Islet of Langerhans (tissue), 1 donor: ENCODE data around the gene CD19.
"Not testable (repeated sequence)": the region's sequence is repeated elsewhere in the genome, so short reads cannot be mapped to it uniquely, and the experiment has no call there.

Experiments
- FAIRE-seq: peaks from one replicate; lab custom pipeline; 2011; peaks lifted over from hg19 to GRCh38; lab: Jason Lieb, UNC

The CD19 gene

DNA sequence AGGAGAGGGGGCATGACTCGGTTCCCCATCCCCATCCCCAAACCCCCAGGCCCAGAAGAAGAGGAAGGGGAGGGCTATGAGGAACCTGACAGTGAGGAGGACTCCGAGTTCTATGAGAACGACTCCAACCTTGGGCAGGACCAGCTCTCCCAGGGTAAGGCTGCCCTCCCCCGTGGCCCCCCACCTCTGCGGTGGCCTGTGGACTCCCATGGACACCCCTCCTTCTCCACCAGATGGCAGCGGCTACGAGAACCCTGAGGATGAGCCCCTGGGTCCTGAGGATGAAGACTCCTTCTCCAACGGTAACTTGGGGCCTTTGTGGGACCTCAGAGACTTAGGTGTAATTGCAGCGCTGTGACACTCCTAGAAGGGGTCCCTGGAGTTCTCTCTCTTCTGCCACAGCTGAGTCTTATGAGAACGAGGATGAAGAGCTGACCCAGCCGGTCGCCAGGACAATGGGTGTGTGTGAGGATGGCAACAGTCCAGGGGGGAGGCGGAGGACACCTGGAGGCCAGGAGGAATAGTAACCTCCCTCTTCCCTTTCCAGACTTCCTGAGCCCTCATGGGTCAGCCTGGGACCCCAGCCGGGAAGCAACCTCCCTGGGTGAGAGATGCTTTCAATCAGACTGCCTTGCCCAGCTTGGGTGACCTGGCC lies 5.6 kb downstream of the CD19 start:
- FAIRE-seq: no peak

DNA sequence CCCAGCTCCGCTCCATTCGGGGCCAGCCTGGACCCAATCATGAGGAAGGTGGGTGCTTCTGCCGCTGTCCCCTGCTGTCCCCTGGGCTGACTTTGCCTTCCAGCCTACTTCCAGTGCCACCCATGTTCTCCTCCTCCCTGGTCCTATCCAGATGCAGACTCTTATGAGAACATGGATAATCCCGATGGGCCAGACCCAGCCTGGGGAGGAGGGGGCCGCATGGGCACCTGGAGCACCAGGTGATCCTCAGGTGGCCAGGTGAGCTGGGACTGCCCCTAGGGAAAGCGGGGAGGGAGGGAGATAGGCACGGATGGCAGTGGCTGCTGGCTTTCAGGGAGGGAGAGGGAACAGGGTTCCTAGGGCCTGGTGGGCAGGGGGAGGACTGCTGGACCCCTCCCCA lies 7.0 kb downstream of the CD19 start:
- FAIRE-seq: no peak

DNA sequence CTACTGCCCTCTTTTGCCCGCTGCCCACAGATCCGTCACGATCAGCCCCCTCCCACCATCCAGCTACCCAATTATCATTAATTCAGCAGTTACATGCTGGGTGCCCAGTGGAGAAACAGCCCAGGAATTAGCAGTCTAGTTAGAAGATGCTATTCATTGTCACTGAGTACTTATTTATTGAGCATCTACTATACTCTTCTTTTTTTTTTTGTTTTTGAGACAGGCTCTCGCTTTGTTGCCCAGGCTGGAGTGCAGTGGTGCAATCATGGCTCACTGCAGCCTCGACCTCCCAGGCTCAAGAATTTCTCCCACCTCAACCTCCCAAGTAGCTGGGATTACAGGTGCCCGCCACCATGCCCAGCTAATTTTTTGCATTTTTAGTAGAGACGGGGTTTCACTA lies 8.1 kb downstream of the CD19 start:
- not testable (repeated sequence) for FAIRE-seq

DNA sequence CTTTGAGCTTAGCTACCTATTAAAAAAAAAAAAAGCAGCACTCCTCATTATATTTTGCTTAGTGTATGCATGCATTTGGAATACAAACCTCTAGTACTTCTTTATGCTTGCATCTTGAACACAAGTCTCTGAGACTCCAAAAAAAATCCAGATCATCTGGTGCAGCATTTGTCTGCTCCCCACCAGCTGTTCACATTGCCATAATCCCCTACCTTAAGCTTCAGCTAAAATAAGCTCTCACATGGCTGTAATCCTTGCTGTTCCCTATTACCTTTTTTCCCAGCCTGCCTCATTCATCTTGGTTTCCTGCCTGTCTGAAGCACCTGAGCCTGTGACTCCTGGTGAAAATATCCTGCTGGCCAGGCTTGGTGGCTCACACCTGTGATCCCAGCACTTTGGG lies 11.5 kb downstream of the CD19 start:
- FAIRE-seq: no peak

DNA sequence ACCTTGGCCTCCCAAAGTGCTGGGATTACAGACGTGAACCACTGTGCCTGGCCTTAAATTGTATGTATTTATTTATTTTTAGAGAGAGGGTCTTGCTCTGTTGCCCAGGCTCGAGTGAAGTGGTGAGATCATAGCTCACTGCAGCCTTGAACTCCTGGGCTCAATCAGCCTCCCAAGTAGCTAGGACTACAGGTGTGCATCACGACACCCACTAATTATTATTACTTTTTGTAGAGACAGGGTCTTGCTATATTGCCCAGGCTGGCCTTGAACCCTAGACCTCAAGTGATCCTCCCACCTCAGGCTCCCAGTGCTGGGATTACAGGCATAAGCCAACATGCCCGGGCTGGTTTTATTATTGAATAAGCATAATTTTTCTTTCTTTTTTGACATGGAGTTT lies 14.9 kb downstream of the CD19 start:
- FAIRE-seq: no peak

DNA sequence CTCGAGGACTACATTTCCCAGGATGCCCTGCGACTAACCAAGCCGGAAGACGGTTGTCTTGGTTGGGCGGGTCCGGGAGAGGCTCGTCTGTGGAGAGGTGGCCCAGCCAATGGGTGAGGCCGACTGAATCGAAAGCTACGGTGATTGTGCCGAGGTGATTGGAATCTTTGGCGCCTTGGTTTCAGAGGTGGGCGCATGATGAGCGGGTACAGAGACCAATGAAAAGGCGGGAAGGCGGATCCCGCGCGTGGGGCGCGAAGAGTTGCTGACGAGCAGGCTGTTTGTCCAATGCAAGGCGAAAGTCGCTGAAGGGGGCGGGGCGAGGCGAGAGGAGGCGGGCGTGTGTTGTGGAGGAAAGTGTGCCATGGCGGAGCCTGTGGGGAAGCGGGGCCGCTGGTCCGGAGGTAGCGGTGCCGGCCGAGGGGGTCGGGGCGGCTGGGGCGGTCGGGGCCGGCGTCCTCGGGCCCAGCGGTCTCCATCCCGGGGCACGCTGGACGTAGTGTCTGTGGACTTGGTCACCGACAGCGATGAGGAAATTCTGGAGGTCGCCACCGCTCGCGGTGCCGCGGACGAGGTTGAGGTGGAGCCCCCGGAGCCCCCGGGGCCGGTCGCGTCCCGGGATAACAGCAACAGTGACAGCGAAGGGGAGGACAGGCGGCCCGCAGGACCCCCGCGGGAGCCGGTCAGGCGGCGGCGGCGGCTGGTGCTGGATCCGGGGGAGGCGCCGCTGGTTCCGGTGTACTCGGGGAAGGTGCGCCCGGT lies 19.1 kb downstream of the CD19 start, which contains the start of gene NFATC2IP:
TSS of gene NFATC2IP (plus strand) at position 290 of the 762 bp plus-strand sequence. CDS start at position 365, 75 bp downstream.
- FAIRE-seq: peak; percentile 36

DNA sequence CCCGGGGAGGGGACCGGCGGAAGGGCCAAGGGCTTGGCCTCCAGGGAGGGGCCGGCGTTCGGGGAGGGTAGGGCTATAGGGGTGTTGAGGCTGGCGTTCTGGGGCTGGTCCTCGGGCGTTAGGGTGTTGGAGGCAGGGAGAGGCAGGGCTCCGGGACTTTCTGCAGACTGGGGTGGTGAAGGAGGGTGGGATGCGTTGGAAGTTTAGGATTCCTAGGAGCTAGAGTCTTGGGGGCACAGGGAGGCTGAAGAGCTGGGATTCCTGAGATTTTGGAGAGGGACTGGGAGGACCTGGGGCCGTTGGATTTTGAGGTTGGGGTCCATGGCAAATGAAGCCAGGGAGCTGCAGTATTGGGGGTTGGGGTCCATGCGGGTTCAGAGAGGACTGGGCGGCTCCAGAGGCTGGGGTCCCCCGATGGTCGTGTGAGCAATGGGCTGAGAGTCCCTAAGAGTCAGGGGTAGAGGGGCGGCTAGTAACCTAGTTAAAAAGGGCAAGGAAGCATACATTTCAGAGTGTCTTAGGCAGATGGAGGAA lies 19.7 kb downstream of the CD19 start:
- no peak for FAIRE-seq

DNA sequence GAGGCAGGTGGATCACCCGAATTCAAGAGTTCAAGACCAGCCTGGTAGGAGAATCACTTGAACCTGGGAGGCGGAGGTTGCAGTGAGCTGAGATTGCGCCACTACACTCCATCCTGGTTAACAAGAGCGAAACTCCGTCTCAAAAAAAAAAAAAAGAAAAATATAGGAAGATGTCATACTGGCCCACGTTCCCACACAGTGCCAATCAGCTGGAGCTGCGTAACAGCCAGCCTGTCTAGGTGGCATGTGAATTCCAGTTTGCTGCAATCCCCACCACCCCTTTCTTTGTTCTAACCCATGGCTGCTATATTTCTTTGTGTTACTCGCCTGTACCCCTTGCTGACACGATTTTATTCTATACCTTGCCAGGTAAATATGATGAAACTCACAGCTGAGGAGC lies 26.4 kb downstream of the CD19 start:
- FAIRE-seq: no peak

DNA sequence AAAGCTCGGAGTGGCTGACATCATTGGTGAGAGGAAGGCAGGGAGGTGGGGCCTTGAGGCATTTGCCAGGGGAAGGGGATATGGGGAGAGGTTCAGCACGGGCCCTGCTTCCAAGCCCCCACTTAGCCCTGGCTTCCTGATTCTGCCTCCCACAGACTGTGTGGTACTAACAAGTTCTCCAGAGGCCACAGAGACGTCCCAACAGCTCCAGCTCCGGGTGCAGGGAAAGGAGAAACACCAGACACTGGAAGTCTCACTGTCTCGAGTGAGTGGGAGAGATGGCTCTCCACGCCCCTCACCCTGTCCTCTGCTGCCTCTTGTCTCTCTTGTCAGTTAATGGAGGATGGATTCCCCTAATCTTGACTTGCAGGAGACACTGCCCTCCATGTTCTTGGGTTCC lies 27.1 kb downstream of the CD19 start:
- no peak for FAIRE-seq

DNA sequence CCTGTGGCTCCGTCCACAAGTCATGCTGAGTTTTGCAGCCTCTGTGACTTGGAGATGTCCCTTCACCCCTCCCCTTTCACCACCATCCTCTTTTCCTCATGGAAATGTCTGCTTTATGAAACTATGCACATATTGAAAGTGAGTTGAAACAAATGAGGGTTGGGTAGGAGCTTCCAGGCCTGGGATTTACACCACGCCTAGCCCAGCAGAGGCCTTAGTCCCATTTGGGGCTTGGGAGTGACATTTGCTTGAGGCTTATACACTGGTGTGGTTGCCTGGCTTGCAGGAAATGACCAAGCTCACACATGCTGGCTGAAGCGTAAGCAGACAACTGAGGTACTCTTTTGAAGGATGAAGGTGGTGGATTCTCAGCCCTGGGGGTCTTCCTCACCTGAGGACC lies 32.3 kb downstream of the CD19 start:
- FAIRE-seq: no peak

DNA sequence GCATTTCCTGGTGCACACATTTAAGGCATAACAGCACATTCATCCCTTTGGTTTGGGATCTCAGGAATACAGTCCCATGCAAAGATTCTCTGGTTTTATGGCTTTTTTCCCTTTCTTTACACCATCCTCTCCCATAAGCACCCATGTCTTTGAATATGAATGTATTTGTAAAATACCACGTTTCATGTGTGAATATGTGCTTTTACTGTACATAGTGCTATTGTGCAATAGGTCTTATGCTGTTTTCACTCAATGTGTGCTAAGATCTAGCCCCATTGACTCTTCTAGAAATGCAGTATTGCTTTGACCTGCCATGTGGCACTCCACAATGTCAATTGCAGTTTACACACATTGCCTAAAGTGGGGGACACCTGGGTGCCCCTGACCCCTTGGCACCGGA lies 32.7 kb downstream of the CD19 start:
- FAIRE-seq: no peak

DNA sequence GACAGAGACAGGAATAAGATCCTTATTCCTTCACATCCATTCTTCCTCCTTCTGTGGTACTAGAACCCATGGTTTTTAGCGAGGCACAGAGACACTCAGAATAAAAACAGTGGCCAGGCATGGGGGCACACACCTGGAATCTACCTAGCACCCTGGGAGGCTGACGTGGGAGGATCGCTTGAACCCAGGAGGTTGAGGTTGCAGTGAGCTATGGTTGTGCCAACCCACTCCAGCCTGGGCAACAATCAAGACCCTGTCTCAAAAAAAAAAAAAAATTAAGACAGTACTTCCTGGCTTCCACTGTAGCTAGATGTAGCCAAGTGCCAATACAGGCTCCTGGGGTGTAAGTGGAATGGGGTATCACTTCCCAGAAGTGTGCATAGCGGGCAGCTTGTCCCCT lies 35.4 kb downstream of the CD19 start:
- no peak for FAIRE-seq

DNA sequence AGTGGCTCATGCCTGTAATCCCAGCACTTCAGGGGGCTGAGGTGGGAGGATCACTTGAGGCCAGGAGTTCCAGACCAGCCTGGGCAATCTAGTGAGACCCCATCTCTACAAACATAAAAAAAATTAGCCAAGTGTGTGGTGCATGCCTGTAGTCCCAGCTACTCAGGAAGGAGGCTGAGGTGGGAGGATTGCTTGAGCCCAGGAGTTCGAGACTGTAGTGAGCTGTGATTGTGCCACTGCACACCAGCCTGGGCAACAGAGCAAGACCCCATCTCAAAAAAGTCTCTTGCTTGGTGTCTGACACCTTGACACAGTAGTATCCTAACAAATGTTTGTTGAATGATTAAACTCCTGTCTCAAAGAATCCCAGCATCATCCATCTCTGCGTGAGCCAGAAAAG lies 37.9 kb downstream of the CD19 start:
- not testable (repeated sequence) for FAIRE-seq

DNA sequence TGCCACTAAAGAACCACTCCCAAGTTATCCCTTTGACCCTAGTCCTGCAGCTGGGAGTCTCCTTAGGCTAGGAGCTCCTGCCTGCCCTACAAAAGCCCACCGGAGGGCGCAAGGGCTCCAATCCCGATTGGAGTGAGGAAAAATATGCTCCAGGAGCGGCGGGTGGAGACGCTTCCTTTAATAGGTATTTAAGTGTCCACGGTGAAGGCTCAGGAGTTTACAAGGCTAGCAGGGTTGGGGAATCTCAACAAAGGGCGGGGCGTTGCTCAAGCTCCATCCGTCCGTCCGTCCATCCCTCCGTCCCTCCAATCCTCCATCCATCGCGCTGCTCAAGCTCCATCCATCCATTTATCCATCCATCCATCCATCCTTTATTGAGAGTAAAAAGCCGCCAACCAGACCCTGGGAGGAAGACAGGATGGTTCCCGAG lies 42.3 kb downstream of the CD19 start:
- FAIRE-seq: no peak

DNA sequence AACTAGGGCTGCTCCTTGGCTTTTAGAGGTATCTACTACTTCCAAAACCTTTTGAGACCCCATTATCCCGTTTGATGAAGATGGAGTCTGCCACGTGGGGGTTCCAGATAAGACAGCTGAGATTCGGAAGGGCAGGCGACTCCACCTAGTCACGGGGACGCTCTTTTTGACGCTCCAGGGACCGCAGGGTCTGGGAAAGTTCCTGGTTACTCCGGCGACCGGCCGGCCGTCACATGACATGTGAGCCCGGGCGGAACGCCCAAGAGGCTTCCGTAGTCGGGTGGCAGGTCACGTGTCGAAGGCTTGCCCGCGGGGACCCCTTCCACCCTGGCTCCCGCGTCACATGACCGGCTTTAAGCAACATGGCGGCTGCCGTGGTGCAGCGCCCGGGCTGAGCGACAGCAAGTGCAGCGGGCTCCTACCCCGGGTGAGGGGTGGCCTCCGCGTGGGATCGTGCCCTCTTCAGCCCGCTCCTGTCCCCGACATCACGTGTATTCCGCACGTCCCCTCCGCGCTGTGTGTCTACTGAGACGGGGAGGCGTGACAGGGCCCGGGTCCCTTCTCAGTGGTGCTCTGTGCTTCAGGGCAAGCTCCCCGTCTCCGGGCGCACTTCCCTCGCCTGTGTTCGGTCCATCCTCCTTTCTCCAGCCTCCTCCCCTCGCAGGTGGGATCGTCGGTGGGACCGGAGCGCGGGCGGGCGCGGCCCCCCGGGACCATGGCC lies 42.8 kb downstream of the CD19 start, which contains the start of gene SPNS1:
TSS of gene SPNS1 (plus strand) at position 342 of the 721 bp plus-strand sequence. CDS start at position 716, 374 bp downstream.
- peak; percentile 9 for FAIRE-seq

DNA sequence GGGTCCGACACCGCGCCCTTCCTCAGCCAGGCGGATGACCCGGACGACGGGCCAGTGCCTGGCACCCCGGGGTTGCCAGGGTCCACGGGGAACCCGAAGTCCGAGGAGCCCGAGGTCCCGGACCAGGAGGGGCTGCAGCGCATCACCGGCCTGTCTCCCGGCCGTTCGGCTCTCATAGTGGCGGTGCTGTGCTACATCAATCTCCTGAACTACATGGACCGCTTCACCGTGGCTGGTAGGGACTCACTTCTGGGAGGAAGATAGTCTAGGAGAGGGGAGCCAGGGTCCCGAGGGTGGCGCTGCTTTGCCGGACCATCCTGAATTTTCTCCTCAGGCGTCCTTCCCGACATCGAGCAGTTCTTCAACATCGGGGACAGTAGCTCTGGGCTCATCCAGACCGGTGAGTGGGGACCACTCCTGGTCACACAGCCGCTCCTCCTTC lies 43.4 kb downstream of the CD19 start:
- FAIRE-seq: no peak

DNA sequence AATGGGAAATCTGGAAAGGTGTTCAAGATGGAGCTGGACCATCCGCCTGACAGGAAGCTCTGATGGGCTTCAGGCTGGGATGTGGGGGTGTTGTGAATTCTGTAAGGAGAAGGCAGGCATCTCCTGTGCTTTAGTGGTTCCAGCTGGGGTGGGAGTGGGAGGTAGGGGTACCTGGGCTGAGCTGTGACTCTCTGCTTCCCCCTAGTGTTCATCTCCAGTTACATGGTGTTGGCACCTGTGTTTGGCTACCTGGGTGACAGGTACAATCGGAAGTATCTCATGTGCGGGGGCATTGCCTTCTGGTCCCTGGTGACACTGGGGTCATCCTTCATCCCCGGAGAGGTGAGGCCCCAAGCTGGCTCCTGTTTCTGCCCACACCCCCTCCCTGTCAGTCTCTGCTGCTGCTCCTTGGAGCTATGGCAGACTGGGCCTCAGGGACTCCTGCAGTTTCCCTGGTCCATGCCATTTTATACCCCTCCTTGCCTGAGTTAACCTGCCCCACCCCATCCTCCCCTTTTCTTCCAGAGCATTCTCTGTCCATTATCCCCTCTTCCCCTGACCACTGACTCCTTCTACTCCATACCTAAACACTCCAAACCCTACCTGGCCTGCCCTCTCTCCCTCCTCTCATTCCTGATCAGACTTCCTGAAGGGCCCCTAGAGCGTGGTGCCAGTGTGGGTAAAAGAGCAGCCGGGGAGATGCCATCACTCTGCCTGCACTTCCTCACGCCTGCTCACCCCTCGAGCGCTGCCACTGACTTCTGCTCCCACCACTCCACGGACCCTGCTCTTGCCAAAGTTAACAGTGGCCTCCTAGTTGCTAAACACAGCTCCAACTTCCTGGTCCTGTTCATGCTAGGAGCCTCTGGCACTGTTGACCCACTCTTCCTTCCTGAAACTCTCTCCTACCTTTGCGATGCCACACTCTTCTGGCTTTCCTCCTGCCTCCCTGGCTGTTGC lies 46.2 kb downstream of the CD19 start:
- no peak for FAIRE-seq

DNA sequence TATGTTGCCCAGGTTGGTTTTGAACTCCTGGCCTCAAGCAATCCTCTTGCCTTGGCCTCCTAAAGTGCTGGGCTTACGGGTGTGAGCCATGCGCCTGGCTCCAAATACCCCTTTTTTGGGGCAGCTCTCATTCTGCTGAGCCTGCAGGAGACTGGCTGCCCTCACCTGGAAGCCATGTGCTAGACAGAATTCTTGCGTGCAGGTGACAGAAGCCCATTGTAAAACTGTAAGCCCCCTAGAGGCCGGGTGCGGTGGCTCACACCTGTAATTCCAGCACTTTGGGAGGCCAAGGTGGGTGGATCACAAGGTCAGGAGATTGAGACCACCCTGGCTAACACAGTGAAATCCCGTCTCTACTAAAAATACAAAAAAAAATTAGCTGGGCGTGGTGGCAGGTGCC lies 48.6 kb downstream of the CD19 start:
- FAIRE-seq: not testable (repeated sequence)

DNA sequence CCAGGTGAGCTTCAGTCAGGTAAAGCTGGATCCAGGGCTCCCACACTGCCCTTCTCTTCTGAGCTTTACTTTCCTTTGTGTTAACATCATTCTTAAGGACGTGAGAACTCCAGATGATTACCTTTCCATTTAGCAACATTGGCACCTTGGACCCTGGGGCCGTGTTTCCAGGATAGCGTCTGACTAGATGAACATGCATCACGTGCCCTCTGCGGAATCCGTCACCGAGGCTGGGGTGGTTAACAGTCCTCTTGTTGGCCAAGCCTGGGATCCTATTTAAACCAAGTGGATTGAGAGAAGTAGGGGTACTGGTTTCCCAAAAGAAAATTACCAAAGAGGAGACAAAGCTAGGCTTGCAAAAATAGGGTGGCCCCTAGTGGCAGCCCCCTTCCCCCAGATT lies 49.2 kb downstream of the CD19 start:
- no peak for FAIRE-seq

DNA sequence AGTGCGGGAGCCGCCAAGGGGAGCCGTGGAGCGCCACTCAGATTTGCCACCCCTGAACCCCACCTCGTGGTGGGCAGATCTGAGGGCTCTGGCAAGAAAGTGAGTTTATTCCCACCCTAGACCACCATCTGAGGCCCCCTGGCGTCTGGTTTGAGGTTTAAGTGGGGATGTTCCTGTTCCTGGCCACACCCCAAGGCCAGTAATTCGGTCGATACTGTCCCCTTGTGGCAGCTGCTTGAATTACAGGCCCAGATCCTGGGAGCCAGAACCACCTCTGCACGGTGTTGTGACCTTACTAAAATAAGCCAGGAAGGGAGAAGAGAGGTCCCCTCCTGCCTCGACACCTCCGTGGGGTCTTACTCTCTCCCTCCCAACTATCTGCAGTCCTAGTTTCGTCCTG lies 49.7 kb downstream of the CD19 start:
- FAIRE-seq: no peak

DNA sequence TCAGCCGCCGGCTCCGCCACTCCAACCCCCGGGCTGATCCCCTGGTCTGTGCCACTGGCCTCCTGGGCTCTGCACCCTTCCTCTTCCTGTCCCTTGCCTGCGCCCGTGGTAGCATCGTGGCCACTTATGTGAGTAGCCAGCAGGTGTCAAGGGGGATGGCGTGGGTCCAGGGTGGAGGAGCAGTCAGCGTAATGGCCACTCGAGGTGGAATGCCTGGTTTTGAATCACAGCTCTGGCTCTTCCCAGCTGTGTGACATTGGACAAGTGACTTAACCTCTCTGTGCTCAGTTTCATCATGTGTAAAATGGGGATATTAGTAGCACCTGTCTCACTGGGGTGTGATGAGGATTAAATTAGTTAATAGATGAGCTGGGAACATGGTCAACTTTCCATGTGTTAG lies 50.6 kb downstream of the CD19 start:
- no peak for FAIRE-seq

DNA sequence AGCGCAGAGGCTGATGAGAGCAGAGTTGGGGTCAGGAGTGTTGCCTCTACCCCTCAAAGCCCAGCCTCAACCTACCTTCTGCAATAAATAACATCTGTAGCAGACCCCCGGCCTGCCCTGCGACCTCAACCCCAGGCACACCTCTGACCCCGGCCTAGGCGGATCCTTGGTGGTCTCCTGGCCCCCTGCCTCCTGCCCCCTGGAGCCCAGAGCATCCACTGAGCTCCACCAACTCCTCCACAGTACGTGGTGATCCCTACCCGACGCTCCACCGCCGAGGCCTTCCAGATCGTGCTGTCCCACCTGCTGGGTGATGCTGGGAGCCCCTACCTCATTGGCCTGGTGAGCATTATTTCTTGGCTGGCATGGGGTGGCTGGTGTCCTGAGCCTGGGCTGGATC lies 51.2 kb downstream of the CD19 start:
- no peak for FAIRE-seq
